ENCODE data around the gene ZNF641.

The ZNF641 gene

GRCh38 chr12:48331399-48331798, 19.3 kb downstream of the ZNF641 start:
- Histone ChIP-seq H3K4me2 (ENCODE audit: low read length) (no peak overlapping the region), H3K4me1 (peaks cover 3% of the 10 kb centered on the region), H3K4me3 (ENCODE audit: low read depth, low read length) (no peak overlapping the region), H3K36me3 (ENCODE audit: control insufficient read depth, insufficient read depth, low read length) (no peaks in the 10 kb centered on the region), H3K79me2 (no peaks in the 10 kb centered on the region), H3K9me3 (ENCODE audit: control insufficient read depth, low read length) (no peaks in the 10 kb centered on the region), H3K27ac (no peak overlapping the region), H2AFZ (no peak overlapping the region), H3K27me3 (ENCODE audit: control insufficient read depth, insufficient read depth, low read length) (no peaks in the 10 kb centered on the region), H3K9ac (no peak overlapping the region)
- no peak for TF ChIP-seq CTCF (IDR thresholded peaks at IDR 0.05)

- H3K9ac ChIP-seq, result no peak overlapping the region
- H3K27me3 ChIP-seq (ENCODE audit: control insufficient read depth, insufficient read depth, low read length), result no peaks in the 10 kb centered on the region
- no peak overlapping the region for H2AFZ ChIP-seq
- no peak for TF ChIP-seq CTCF (IDR thresholded peaks at IDR 0.05)
- H3K27ac ChIP-seq, result no peak overlapping the region
- no peak overlapping the region for H3K4me3 ChIP-seq (ENCODE audit: low read depth, low read length)
- no peaks in the 10 kb centered on the region for H3K36me3 ChIP-seq (ENCODE audit: control insufficient read depth, insufficient read depth, low read length)
- no peak overlapping the region for H3K4me2 ChIP-seq (ENCODE audit: low read length)
- H3K9me3 ChIP-seq (ENCODE audit: control insufficient read depth, low read length), result no peaks in the 10 kb centered on the region
- no peaks in the 10 kb centered on the region for H3K79me2 ChIP-seq
- no peaks in the 10 kb centered on the region for H3K4me1 ChIP-seq
Measured at GRCh38 chr12:48329199-48329939, 21.4 kb downstream of the ZNF641 start.

GRCh38 chr12:48316491-48316890, 34.2 kb downstream of the ZNF641 start:
- no peak overlapping the region for H2AFZ ChIP-seq

GRCh38 chr12:48311313-48311712, 39.4 kb downstream of the ZNF641 start:
- Histone ChIP-seq H3K9me3 (ENCODE audit: control insufficient read depth, low read length) (no peaks in the 10 kb centered on the region), H3K27ac (no peak overlapping the region), H3K4me3 (ENCODE audit: low read depth, low read length) (no peak overlapping the region), H3K9ac (no peak overlapping the region), H3K27me3 (ENCODE audit: control insufficient read depth, insufficient read depth, low read length) (no peaks in the 10 kb centered on the region), H3K36me3 (ENCODE audit: control insufficient read depth, insufficient read depth, low read length) (no peaks in the 10 kb centered on the region), H2AFZ (peak overlapping the region; percentile 45), H3K4me2 (ENCODE audit: low read length) (no peak overlapping the region), H3K4me1 (no peaks in the 10 kb centered on the region), H3K79me2 (no peaks in the 10 kb centered on the region)
- no peak for TF ChIP-seq CTCF (IDR thresholded peaks at IDR 0.05)

More at GRCh38 chr12:48316491-48316890, 34.2 kb downstream of the ZNF641 start:
- H3K4me1 ChIP-seq, result no peaks in the 10 kb centered on the region
- H3K27me3 ChIP-seq (ENCODE audit: control insufficient read depth, insufficient read depth, low read length), result no peaks in the 10 kb centered on the region
- no peak overlapping the region for H3K4me2 ChIP-seq (ENCODE audit: low read length)
- H3K27ac ChIP-seq, result no peak overlapping the region
- no peaks in the 10 kb centered on the region for H3K9me3 ChIP-seq (ENCODE audit: control insufficient read depth, low read length)
- no peaks in the 10 kb centered on the region for H3K36me3 ChIP-seq (ENCODE audit: control insufficient read depth, insufficient read depth, low read length)
- H3K79me2 ChIP-seq, result no peaks in the 10 kb centered on the region
- H3K4me3 ChIP-seq (ENCODE audit: low read depth, low read length), result no peak overlapping the region
- TF ChIP-seq CTCF (IDR thresholded peaks at IDR 0.05), result no peak
- H3K9ac ChIP-seq, result no peak overlapping the region

- no peak overlapping the region for H3K4me2 ChIP-seq (ENCODE audit: low read length)
- no peak overlapping the region for H3K4me3 ChIP-seq (ENCODE audit: low read depth, low read length)
- no peaks in the 10 kb centered on the region for H3K4me1 ChIP-seq
- H3K36me3 ChIP-seq (ENCODE audit: control insufficient read depth, insufficient read depth, low read length), result no peaks in the 10 kb centered on the region
- H3K27ac ChIP-seq, result no peak overlapping the region
- no peaks in the 10 kb centered on the region for H3K27me3 ChIP-seq (ENCODE audit: control insufficient read depth, insufficient read depth, low read length)
- no peaks in the 10 kb centered on the region for H3K9me3 ChIP-seq (ENCODE audit: control insufficient read depth, low read length)
- no peak overlapping the region for H3K9ac ChIP-seq
- no peak overlapping the region for H2AFZ ChIP-seq
- no peaks in the 10 kb centered on the region for H3K79me2 ChIP-seq
- no peak for TF ChIP-seq CTCF (IDR thresholded peaks at IDR 0.05)
Measured at GRCh38 chr12:48307269-48307668, 43.5 kb downstream of the ZNF641 start.
